GM12873 (cell line): ENCODE measurements around the gene CCDC179.

Experiments used
- TF ChIP-seq, protein P1 (sequence below): IDR thresholded peaks from 2 replicates; pipeline ENCODE4 v1.5.1; 2012; ENCODE audit warnings: low read depth, mild to moderate bottlenecking, moderate library complexity, low read length, control low read depth; ENCODE audit not compliant: insufficient read depth; ENCODE audit errors: missing control alignments

Gene CCDC179

DNA sequence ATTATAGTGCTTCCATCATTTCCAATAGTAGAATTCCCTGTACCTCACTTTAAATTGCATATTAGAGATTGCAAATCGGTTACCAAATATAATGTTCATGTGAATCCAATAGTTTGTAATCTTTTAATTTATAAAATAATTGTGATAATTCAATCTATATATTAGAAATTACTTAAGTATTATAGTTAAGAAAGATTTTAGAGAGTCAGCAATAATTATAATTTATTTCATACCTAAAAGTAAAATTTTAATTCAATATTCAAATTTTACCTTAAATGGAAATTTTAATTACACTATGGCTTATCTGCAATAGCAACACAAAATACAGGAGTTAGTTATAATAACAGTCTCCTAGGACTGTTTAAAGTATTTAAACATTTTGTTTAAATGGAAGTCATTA is 13.5 kb downstream of the CCDC179 start:
- TF ChIP-seq, protein P1, sequence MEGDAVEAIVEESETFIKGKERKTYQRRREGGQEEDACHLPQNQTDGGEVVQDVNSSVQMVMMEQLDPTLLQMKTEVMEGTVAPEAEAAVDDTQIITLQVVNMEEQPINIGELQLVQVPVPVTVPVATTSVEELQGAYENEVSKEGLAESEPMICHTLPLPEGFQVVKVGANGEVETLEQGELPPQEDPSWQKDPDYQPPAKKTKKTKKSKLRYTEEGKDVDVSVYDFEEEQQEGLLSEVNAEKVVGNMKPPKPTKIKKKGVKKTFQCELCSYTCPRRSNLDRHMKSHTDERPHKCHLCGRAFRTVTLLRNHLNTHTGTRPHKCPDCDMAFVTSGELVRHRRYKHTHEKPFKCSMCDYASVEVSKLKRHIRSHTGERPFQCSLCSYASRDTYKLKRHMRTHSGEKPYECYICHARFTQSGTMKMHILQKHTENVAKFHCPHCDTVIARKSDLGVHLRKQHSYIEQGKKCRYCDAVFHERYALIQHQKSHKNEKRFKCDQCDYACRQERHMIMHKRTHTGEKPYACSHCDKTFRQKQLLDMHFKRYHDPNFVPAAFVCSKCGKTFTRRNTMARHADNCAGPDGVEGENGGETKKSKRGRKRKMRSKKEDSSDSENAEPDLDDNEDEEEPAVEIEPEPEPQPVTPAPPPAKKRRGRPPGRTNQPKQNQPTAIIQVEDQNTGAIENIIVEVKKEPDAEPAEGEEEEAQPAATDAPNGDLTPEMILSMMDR = no peak

DNA sequence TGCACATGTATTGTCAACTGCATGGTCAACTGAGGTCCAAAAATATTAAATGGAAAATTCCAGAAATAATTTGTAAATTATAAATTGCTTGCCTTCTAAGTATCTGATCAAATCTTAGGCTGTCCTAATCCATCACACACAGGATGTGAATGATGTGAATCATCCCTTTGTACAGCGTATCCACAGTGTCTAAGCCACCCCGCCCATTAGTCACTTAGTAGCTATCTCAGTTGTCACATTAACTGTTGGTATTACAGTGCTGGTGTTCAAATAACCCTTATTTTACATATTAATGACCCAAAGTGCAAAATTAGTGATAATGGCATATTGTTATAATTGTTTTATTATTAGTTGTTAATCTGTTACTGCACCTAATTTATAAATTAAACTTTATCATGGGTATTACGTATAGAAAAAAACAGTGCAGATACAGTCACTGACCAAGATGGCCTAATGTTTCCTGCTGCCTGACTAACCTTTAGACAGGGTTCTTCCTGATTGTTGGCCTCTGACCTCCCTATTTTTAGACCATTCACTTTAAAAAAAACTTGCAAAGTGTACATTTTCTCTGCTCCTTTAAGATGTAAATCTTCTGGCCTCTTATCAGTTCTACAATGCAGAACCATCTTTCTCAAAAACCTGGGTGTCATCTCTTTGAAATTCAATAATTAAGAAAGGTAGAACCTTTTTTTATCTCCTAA is 27.8 kb downstream of the CCDC179 start:
- TF ChIP-seq, protein P1 = no peak

DNA sequence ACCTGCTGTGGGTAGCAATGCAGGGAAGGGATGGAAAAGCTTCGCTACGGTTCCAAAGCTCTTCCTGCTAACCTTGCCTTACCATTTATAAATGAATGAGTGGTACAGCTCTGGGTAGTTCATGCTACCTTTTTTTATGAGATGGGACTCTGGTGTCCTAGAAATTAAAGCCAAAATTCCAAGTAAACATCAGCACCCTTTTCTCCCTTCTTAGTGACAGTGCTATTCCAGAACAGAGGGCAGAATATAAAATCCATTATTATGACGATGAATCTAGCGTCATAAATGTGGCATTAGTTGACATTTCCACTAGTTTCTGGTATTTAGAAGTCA is 30.2 kb downstream of the CCDC179 start:
- TF ChIP-seq, protein P1 = no peak

DNA sequence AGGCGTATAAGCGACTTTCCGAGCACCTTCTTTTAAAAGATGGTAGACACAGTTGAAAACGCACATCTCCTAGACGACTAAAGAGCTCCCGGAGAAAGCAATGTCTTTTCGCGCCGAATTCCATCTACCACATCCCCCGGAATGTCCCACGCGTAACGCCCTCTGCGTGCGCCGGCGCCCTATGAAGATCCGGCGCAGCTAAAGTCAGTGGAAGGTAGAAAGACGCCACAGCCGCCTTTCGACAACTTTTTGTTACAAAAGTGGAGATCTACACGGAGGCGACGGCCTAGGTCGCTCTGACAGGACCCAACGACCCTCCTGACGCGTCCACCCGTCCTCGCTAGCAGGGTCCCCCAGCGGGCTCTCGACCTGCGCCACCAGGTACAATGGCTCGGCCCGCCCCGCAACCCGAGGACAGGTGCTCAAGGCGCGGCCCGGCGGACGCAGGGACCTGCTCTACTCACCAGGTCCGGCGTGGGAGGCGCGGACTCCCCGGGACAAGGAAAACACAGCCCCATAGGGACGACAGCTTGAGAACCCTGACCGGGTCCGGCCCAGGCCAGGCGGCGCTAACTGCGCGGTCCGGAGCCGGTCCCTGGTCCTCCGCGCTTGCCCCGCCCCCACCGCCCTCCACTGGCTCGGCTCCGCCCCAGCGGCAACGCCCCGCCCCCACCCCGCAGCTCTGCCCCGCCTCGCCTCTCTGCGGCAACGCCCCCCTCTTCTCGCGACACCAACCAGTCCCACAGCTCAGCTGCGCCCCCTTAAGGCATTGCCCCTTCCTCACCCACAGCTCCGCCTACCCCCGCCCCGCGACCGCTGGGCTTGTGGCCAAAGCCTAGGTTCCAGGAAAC is 30.8 kb downstream of the CCDC179 start, which contains the start of gene SVIP:
Gene SVIP, minus strand, starts transcription at position 571 of the 851 bp plus-strand sequence. Its CDS starts 53 bp downstream, at position 518.
- TF ChIP-seq, protein P1 = peak; percentile 85

DNA sequence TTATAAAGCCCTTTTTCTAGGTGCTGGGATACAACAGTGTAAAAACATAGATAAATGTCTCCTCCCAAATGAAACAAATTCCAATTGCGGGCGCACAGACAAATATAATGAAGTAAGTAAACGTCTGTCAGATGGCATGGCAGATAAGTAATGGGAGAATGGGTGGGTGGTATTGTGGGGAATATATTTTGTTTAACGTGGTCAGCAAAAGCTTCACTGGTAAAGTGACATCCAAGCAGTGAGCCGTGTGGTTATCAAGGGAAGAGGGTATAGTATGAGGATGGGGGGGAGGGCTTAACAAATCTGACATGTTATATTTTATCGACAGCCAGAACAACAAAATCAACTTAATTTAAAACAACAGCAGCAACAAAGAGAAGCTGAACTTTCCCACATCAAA is 31.9 kb downstream of the CCDC179 start:
- TF ChIP-seq, protein P1 = no peak

DNA sequence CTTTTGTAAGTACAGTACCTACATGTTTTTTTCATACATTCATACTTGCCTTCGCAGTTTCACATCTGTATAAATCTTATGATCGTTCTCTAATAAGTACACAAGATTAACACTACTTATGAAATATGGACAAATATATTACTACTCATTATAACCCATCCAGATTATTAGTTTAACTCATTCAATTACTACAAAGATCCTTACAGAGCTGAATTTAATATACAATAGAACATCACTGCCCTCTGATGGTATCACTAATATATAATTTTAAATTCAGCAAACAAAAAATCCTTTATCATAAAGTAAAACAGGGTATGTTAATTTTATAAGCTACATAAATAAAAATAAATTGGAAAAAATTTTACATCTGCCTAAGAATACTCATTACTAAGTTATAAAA is 38.1 kb downstream of the CCDC179 start:
- TF ChIP-seq, protein P1 = no peak

DNA sequence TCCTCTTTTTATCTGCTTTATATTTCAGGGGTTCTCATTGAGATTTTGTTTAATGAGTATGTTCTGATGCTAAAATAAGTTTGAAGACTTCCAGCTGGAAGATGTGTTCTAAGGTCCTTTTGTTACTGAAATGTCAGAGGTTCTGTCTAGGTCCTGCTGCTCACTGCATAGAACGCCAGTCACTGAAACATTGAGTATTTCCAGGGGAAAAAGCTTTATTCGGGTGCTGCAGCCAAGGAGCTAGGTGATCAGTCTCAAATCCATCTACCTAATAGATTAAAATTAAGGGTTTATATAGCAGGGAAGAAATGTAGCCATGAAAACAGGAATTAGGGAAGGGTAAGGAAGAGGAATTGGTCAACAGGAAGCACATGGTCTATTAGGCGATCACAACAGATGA is 50.4 kb downstream of the CCDC179 start:
- TF ChIP-seq, protein P1 = no peak
